Tibial artery (tissue), 4 donors: Measurements from ENCODE around the gene DSCAM.

Source experiments
- DNase-seq, 2 donors: peaks; one replicate each; pipeline ENCODE4 v3.0.0-alpha.2; 2019
- H3K27ac ChIP-seq, 2 donors: fragments of 200-600 bp; sonication (generic) in 1 of 2; 1 replicate in 1 of 2; 2 replicates in 1 of 2; pipeline ENCODE4 v1.5.1; 2018 to 2019; ENCODE audit warnings: mild to moderate bottlenecking in 1 of 2
- H3K27me3 ChIP-seq, 2 donors: fragments of 200-600 bp; sonication (generic) in 1 of 2; one replicate each; pipeline versions ENCODE4 v1.5.1 to v1.6.0; 2016 to 2019
- H3K36me3 ChIP-seq, 3 donors: fragments of 200-600 bp; sonication (generic) in 2 of 3; one replicate each; pipeline ENCODE4 v1.5.1; 2016 to 2019; ENCODE audit warnings: mild to moderate bottlenecking in 2 of 3
- H3K4me1 ChIP-seq, 4 donors: fragments of 200-600 bp; sonication (generic) in 2 of 4; 1 replicate in 3 of 4; 2 replicates in 1 of 4; pipeline ENCODE4 v1.5.1; 2016 to 2019
- H3K4me3 ChIP-seq, 2 donors: fragments of 200-600 bp; sonication (generic) in 1 of 2; 1 replicate in 1 of 2; 2 replicates in 1 of 2; pipeline ENCODE4 v1.5.1; 2018 to 2019; ENCODE audit warnings: mild to moderate bottlenecking in 2 of 2
- H3K9me3 ChIP-seq, 3 donors: fragments of 200-600 bp; sonication (generic) in 1 of 3; one replicate each; pipeline ENCODE4 v1.5.1; 2016 to 2019
- CTCF ChIP-seq, 2 experiments: fragments of 200-600 bp in 1 of 2; fragments of 450-650 bp in 1 of 2; IDR thresholded peaks; one replicate each; pipeline ENCODE4 v1.5.1; 2017 to 2019; ENCODE audit warnings: antibody characterized with exemption in 2 of 2, mild to moderate bottlenecking in 1 of 2, moderate library complexity in 1 of 2
- intact Hi-C: fragments of 100-400 bp; cut with DNase I; formaldehyde crosslinking; loops from one replicate; pipeline ENCODE4 v1.15.0; 2023; ENCODE audit warnings: low total_unique reads

The DSCAM gene

GRCh38 chr21:40603774-40604173, 243.2 kb downstream of the DSCAM start:
- H3K27ac ChIP-seq, result no peak overlapping the region
- intact Hi-C loops, result no loop called here
- H3K4me3 ChIP-seq, result no peak overlapping the region
- DNase-seq, result no peak
- H3K36me3 ChIP-seq, result no peaks in the 10 kb centered on the region
- TF ChIP-seq CTCF (IDR thresholded peaks at IDR 0.05), result no peak
- H3K4me1 ChIP-seq, result no peaks in the 10 kb centered on the region
- H3K9me3 ChIP-seq, result no peaks in the 10 kb centered on the region
- H3K27me3 ChIP-seq, result no peaks in the 10 kb centered on the region

- no peaks in the 10 kb centered on the region for H3K4me1 ChIP-seq
- H3K27me3 ChIP-seq, result no peaks in the 10 kb centered on the region
- H3K36me3 ChIP-seq, result no peaks in the 10 kb centered on the region
- no peak for TF ChIP-seq CTCF (IDR thresholded peaks at IDR 0.05)
- H3K4me3 ChIP-seq, result no peak overlapping the region
- peak in 1 of 2 donors; percentile 39 for DNase-seq
- H3K27ac ChIP-seq, result no peak overlapping the region
- H3K9me3 ChIP-seq, result no peaks in the 10 kb centered on the region
- intact Hi-C loops, result no loop called here
Observed at GRCh38 chr21:40602080-40602479, 244.9 kb downstream of the DSCAM start.

GRCh38 chr21:40595806-40596205, 251.2 kb downstream of the DSCAM start:
- Histone ChIP-seq H3K27me3 (no peaks in the 10 kb centered on the region), H3K4me3 (no peak overlapping the region), H3K27ac (no peak overlapping the region), H3K36me3 (no peaks in the 10 kb centered on the region), H3K9me3 (no peaks in the 10 kb centered on the region), H3K4me1 (no peaks in the 10 kb centered on the region)
- no peak for DNase-seq
- intact Hi-C loops, result no loop called here
- no peak for TF ChIP-seq CTCF (IDR thresholded peaks at IDR 0.05)

- intact Hi-C loops, result no loop called here
- no peaks in the 10 kb centered on the region for H3K4me1 ChIP-seq
Observed at GRCh38 chr21:40587736-40588346, 259.1 kb downstream of the DSCAM start.

GRCh38 chr21:40586575-40586974, 260.4 kb downstream of the DSCAM start:
- H3K27me3 ChIP-seq, result no peaks in the 10 kb centered on the region
- no peak overlapping the region for H3K27ac ChIP-seq
- H3K4me1 ChIP-seq, result no peaks in the 10 kb centered on the region
- no peak overlapping the region for H3K4me3 ChIP-seq
- DNase-seq, result no peak
- intact Hi-C loops, result no loop called here
- no peak for TF ChIP-seq CTCF (IDR thresholded peaks at IDR 0.05)
- no peaks in the 10 kb centered on the region for H3K36me3 ChIP-seq
- no peaks in the 10 kb centered on the region for H3K9me3 ChIP-seq

More at GRCh38 chr21:40587736-40588346, 259.1 kb downstream of the DSCAM start:
- no peaks in the 10 kb centered on the region for H3K27me3 ChIP-seq
- H3K9me3 ChIP-seq, result no peaks in the 10 kb centered on the region
- no peaks in the 10 kb centered on the region for H3K36me3 ChIP-seq
- no peak for DNase-seq
- no peak overlapping the region for H3K27ac ChIP-seq
- no peak overlapping the region for H3K4me3 ChIP-seq
- no peak for TF ChIP-seq CTCF (IDR thresholded peaks at IDR 0.05)
